Suppressor macrophage treated with lipopolysaccharide for 1 hour (primary cell): ENCODE results near the gene PTPRN2.
"Not testable (repeated sequence)": the region's sequence is repeated elsewhere in the genome, so short reads cannot be mapped to it uniquely, and the experiment has no call there.

ENCODE experiments used
- DNase-seq, 3 donors: peaks; one replicate each; pipeline ENCODE4 v3.0.0-alpha.2; 2020 to 2022

Gene PTPRN2

GRCh38 chr7:158039270-158039669, 548.4 kb downstream of the PTPRN2 start:
- no peak for DNase-seq

- DNase-seq: no peak
Observed at GRCh38 chr7:158037211-158037610, 550.4 kb downstream of the PTPRN2 start.

- DNase-seq: no peak
Observed at GRCh38 chr7:158035343-158035742, 552.3 kb downstream of the PTPRN2 start.

- no peak for DNase-seq
Observed at GRCh38 chr7:158034571-158034970, 553.1 kb downstream of the PTPRN2 start.

GRCh38 chr7:158033925-158034324, 553.7 kb downstream of the PTPRN2 start:
- DNase-seq: not testable (repeated sequence)

GRCh38 chr7:158033196-158033595, 554.4 kb downstream of the PTPRN2 start:
- DNase-seq: no peak

GRCh38 chr7:158032561-158033115, 555.0 kb downstream of the PTPRN2 start:
- no peak for DNase-seq

GRCh38 chr7:158031867-158032308, 555.7 kb downstream of the PTPRN2 start:
- no peak for DNase-seq

- DNase-seq: no peak
Observed at GRCh38 chr7:158030566-158030965, 557.1 kb downstream of the PTPRN2 start.

GRCh38 chr7:158030071-158030470, 557.6 kb downstream of the PTPRN2 start:
- no peak for DNase-seq

- DNase-seq: no peak
Observed at GRCh38 chr7:158029509-158029908, 558.1 kb downstream of the PTPRN2 start.

GRCh38 chr7:158028971-158029370, 558.7 kb downstream of the PTPRN2 start:
- DNase-seq: no peak

- no peak for DNase-seq
Observed at GRCh38 chr7:158028290-158028941, 559.2 kb downstream of the PTPRN2 start.

- DNase-seq: no peak
Observed at GRCh38 chr7:158027646-158028045, 560.0 kb downstream of the PTPRN2 start.

GRCh38 chr7:158026636-158027265, 560.9 kb downstream of the PTPRN2 start:
- DNase-seq: no peak

- no peak for DNase-seq
Observed at GRCh38 chr7:158025686-158026600, 561.7 kb downstream of the PTPRN2 start.

GRCh38 chr7:158024881-158025280, 562.7 kb downstream of the PTPRN2 start:
- no peak for DNase-seq

- no peak for DNase-seq
Observed at GRCh38 chr7:158024351-158024715, 563.3 kb downstream of the PTPRN2 start.

- peak in 1 of 3 donors; percentile 2 for DNase-seq
Observed at GRCh38 chr7:158023681-158024350, 563.8 kb downstream of the PTPRN2 start.

GRCh38 chr7:158023157-158023556, 564.5 kb downstream of the PTPRN2 start:
- no peak for DNase-seq

GRCh38 chr7:158022601-158023000, 565.0 kb downstream of the PTPRN2 start:
- no peak for DNase-seq

GRCh38 chr7:158021836-158022235, 565.8 kb downstream of the PTPRN2 start:
- DNase-seq: no peak

- no peak for DNase-seq
Observed at GRCh38 chr7:158020706-158021095, 566.9 kb downstream of the PTPRN2 start.
